Measurements from ENCODE around the gene NUP98.

NUP98 gene

GRCh38 chr11:3797329-3798090 is at the start of gene NUP98:
TSS of gene NUP98 (minus strand) at chr11:3797554. CDS start at chr11:3782117, 15,437 bp downstream.
- peak; percentile 98 to 99 (median 99) for DNase-seq (ENCODE audit: low read depth in 3 of 3)

GRCh38 chr11:3845670-3846069 is 48.3 kb upstream of the NUP98 start:
- no peak for DNase-seq (ENCODE audit: low read depth in 3 of 3)

- DNase-seq (ENCODE audit: low read depth in 3 of 3): no peak
Measured at GRCh38 chr11:3845246-3845645, 47.9 kb upstream of the NUP98 start.

- no peak for DNase-seq (ENCODE audit: low read depth in 3 of 3)
Measured at GRCh38 chr11:3843326-3843725, 46.0 kb upstream of the NUP98 start.

GRCh38 chr11:3841426-3842350 is 44.3 kb upstream of the NUP98 start:
- peak; percentile 92 to 94 (median 93) for DNase-seq (ENCODE audit: low read depth in 3 of 3)

- peak in 1 of 3 experiments; percentile 64 for DNase-seq (ENCODE audit: low read depth in 3 of 3)
Measured at GRCh38 chr11:3840870-3841425, 43.6 kb upstream of the NUP98 start, which contains the start of gene RHOG. TSS of gene RHOG (minus strand) at chr11:3840959. CDS start at chr11:3828138, 12,821 bp downstream.

- DNase-seq (ENCODE audit: low read depth in 3 of 3): no peak
Measured at GRCh38 chr11:3840004-3840869, 42.9 kb upstream of the NUP98 start.

GRCh38 chr11:3838504-3838903 is 41.1 kb upstream of the NUP98 start:
- no peak for DNase-seq (ENCODE audit: low read depth in 3 of 3)

- DNase-seq (ENCODE audit: low read depth in 3 of 3): no peak
Measured at GRCh38 chr11:3837793-3838192, 40.4 kb upstream of the NUP98 start.

GRCh38 chr11:3836903-3837302 is 39.5 kb upstream of the NUP98 start:
- peak in 1 of 3 experiments; percentile 24 for DNase-seq (ENCODE audit: low read depth in 3 of 3)

- DNase-seq (ENCODE audit: low read depth in 3 of 3): no peak
Measured at GRCh38 chr11:3835751-3836150, 38.4 kb upstream of the NUP98 start.

GRCh38 chr11:3834664-3835461 is 37.5 kb upstream of the NUP98 start:
- no peak for DNase-seq (ENCODE audit: low read depth in 3 of 3)

GRCh38 chr11:3834349-3834663 is 37.0 kb upstream of the NUP98 start:
- DNase-seq (ENCODE audit: low read depth in 3 of 3): no peak

GRCh38 chr11:3833449-3833848 is 36.1 kb upstream of the NUP98 start:
- no peak for DNase-seq (ENCODE audit: low read depth in 3 of 3)

- DNase-seq (ENCODE audit: low read depth in 3 of 3): no peak
Measured at GRCh38 chr11:3832816-3833215, 35.5 kb upstream of the NUP98 start.

- no peak for DNase-seq (ENCODE audit: low read depth in 3 of 3)
Measured at GRCh38 chr11:3831378-3832239, 34.3 kb upstream of the NUP98 start.

GRCh38 chr11:3830730-3831129 is 33.4 kb upstream of the NUP98 start:
- no peak for DNase-seq (ENCODE audit: low read depth in 3 of 3)

GRCh38 chr11:3830088-3830487 is 32.7 kb upstream of the NUP98 start:
- DNase-seq (ENCODE audit: low read depth in 3 of 3): no peak

GRCh38 chr11:3827434-3828186 is 30.3 kb upstream of the NUP98 start:
- DNase-seq (ENCODE audit: low read depth in 3 of 3): no peak
